Stimulated activated CD4-positive, alpha-beta T cell treated with anti-CD3 and anti-CD28 coated beads, Interleukin-2, amount 100 ng/mL, for 48 hours (primary cell): Measurements from ENCODE around the gene HPGD.

ENCODE experiments used
- DNase-seq, 2 donors: peaks; one replicate each; pipeline ENCODE4 v3.0.0-alpha.2; 2020

HPGD gene

GRCh38 chr4:174464949-174465348 is 57.3 kb downstream of the HPGD start:
- no peak for DNase-seq

- no peak for DNase-seq
Measured at GRCh38 chr4:174461466-174462106, 60.7 kb downstream of the HPGD start.

- no peak for DNase-seq
Measured at GRCh38 chr4:174460684-174461083, 61.6 kb downstream of the HPGD start.

- DNase-seq: no peak
Measured at GRCh38 chr4:174457468-174457867, 64.8 kb downstream of the HPGD start.

GRCh38 chr4:174454815-174455473 is 67.3 kb downstream of the HPGD start:
- no peak for DNase-seq

GRCh38 chr4:174451718-174452296 is 70.5 kb downstream of the HPGD start:
- DNase-seq: no peak

GRCh38 chr4:174450786-174451125 is 71.5 kb downstream of the HPGD start:
- no peak for DNase-seq

GRCh38 chr4:174449944-174450785 is 72.1 kb downstream of the HPGD start:
- no peak for DNase-seq

GRCh38 chr4:174449152-174449551 is 73.1 kb downstream of the HPGD start:
- DNase-seq: no peak

- DNase-seq: no peak
Measured at GRCh38 chr4:174444390-174444789, 77.9 kb downstream of the HPGD start.
